ENCODE results near the gene OPRL1.

- TF ChIP-seq CTCF (conservative IDR thresholded peaks at IDR 0.05 in 1 of 2, IDR thresholded peaks at IDR 0.05 in 1 of 2; ENCODE audit: extremely low read depth in 1 of 2, insufficient read depth in 1 of 2, low read depth in 1 of 2, low read length in 2 of 2) (no peak), EZH2 (IDR thresholded peaks at IDR 0.05; ENCODE audit: borderline replicate concordance, low read length) (no peak)
Measured at GRCh38 chr20:64113444-64113775, 33.5 kb downstream of the OPRL1 start.
